ENCODE data around the gene TIGD1.

The TIGD1 gene

DNA sequence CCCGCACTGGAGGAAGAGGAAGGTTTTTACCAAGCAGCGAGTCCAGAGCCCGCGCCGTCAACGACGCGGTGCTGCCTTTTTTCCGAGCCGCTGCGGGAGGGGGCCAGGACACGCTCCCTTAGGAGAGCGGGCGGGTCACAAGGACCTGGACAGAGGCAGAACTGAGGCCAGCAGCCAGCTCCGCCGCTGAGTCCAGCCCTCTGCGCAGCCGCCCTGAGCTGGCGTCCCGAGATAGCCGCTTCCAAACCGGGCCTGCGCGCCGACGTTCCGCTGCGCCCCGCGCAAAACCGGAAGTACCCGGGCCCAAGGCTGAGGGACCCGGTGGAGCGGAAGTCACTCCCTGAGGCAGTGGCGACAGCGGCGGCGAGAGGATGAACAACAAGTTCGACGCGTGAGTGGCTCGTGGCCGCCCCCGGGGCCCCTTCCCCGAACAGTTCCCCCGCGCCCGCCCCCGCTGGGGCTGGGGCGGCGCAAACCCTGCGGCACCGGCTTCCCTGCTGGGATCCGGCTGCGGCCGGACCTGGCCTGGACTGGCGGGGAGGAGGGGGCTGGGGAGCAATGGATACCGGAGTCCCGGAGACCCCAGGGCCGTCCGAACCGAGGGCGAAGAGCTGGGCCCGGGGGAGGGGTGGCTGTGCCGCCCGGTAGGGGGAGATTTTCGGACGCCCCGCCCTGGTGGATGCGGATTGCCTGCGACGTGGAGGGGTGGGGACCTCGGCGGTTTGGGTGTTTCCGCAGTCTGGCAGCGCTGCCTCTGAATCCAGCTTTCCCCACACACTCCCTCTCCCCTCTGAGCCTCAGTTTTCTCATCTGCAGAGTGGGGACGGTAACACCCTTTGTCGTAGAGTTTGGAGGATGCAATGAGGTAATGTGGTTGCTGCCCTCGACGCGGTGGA lies at the start of gene TIGD1, which contains the start of gene EIF4E2:
TSS of gene TIGD1 (minus strand) at position 204 of the 896 bp plus-strand sequence. CDS start 675 bp downstream, outside the sequence.
TSS of gene EIF4E2 (plus strand) at position 336 of the 896 bp plus-strand sequence. CDS start at position 372, 36 bp downstream.
- Histone ChIP-seq H3K27me3 (ENCODE audit: control insufficient read depth in 1 of 2, insufficient read depth in 2 of 2, low read length in 2 of 2) (no peaks in the 10 kb centered on the region), H3K4me1 (ENCODE audit: control insufficient read depth in 1 of 2, insufficient read depth in 2 of 2, low read length in 2 of 2) (peaks cover 17 to 18% of the 10 kb centered on the region in 2 donors)

DNA sequence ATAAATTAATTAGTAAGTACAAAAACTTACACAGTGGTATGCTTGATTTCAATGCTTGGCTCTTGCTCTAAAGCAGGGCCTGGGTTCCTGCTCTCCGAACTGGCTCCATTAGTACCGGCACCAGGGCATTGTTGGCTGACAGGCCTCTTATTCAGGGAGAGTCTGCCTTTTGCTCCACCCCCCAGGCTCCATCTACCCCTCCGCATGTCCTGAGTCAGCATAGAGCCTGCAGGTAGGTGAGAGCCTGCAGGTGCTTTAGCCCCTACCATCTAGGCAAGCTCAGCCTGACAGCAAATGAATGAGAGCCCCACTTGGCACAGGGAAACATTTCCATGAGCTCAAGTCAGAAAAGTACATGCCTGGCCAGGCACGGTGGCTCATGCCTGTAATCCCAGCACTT lies 47.9 kb upstream of the TIGD1 start:
- Histone ChIP-seq H3K27me3 (ENCODE audit: control insufficient read depth in 1 of 2, insufficient read depth in 2 of 2, low read length in 2 of 2) (no peaks in the 10 kb centered on the region), H3K27ac (ENCODE audit: low read depth, low read length) (no peak overlapping the region), H3K9me3 (ENCODE audit: control insufficient read depth in 1 of 2, low read length in 2 of 2) (no peaks in the 10 kb centered on the region), H3K4me1 (ENCODE audit: control insufficient read depth in 1 of 2, insufficient read depth in 2 of 2, low read length in 2 of 2) (peaks cover 12 to 13% of the 10 kb centered on the region in 2 donors), H3K9ac (ENCODE audit: low read depth in 1 of 2, low read length in 2 of 2) (no peak overlapping the region), H3K4me3 (ENCODE audit: low read depth in 1 of 2, low read length in 2 of 2) (no peak overlapping the region), H3K36me3 (ENCODE audit: control insufficient read depth in 1 of 2, insufficient read depth in 2 of 2, low read length in 2 of 2) (no peaks in the 10 kb centered on the region)

More for the DNA sequence above, at the start of gene TIGD1, which contains the start of gene EIF4E2:
- H3K9ac ChIP-seq (ENCODE audit: low read depth in 1 of 2, low read length in 2 of 2) = peak within 1 kb of the TSS; percentile 90 to 94
- H3K9me3 ChIP-seq (ENCODE audit: control insufficient read depth in 1 of 2, low read length in 2 of 2) = no peaks in the 10 kb centered on the region
- peaks cover 5 to 17% of the 10 kb centered on the region in 2 donors for H3K36me3 ChIP-seq (ENCODE audit: control insufficient read depth in 1 of 2, insufficient read depth in 2 of 2, low read length in 2 of 2)
- H3K27ac ChIP-seq (ENCODE audit: low read depth, low read length) = peak within 1 kb of the TSS; percentile 94
- peak within 1 kb of the TSS; percentile 96 to 99 for H3K4me3 ChIP-seq (ENCODE audit: low read depth in 1 of 2, low read length in 2 of 2)

DNA sequence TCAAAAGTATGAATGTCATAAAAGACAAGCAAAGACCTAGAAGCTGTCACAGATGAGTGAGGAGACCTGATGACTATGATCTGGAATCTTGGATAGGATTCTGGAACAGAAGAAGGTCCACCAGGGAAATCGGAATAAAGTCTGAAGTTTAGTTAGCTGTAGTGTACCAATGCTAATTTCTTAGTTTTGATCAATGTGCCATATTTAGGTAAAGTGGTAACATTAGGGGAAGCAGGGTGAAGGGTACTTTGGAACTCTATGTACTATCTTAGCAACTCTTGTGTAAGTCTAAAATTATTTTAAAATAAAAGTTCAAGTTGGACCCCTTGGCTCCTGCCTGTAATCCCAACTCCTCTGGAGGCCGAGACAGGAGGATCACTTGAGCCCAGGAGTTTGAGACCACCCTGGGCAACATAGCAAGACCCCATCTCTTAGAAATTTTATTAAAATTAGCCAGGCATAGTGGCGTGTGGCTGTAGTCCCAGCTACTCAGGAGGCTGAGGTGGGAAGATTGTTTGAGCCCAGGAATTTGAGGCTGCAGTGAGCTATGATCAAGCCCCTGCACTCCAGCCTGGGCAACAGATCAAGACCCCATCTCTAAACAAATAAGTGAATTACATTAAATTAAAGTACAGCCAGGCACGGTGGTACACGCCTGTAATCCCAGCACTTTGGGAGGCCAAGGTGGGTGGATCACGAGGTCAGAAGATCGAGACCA lies 47.2 kb upstream of the TIGD1 start:
- no peak overlapping the region for H3K9ac ChIP-seq (ENCODE audit: low read depth in 1 of 2, low read length in 2 of 2)
- H3K4me3 ChIP-seq (ENCODE audit: low read depth in 1 of 2, low read length in 2 of 2) = no peak overlapping the region
- no peaks in the 10 kb centered on the region for H3K9me3 ChIP-seq (ENCODE audit: control insufficient read depth in 1 of 2, low read length in 2 of 2)
- no peak overlapping the region for H3K27ac ChIP-seq (ENCODE audit: low read depth, low read length)
- peaks cover 18 to 19% of the 10 kb centered on the region in 2 donors for H3K4me1 ChIP-seq (ENCODE audit: control insufficient read depth in 1 of 2, insufficient read depth in 2 of 2, low read length in 2 of 2)
- H3K27me3 ChIP-seq (ENCODE audit: control insufficient read depth in 1 of 2, insufficient read depth in 2 of 2, low read length in 2 of 2) = no peaks in the 10 kb centered on the region
- no peaks in the 10 kb centered on the region for H3K36me3 ChIP-seq (ENCODE audit: control insufficient read depth in 1 of 2, insufficient read depth in 2 of 2, low read length in 2 of 2)

DNA sequence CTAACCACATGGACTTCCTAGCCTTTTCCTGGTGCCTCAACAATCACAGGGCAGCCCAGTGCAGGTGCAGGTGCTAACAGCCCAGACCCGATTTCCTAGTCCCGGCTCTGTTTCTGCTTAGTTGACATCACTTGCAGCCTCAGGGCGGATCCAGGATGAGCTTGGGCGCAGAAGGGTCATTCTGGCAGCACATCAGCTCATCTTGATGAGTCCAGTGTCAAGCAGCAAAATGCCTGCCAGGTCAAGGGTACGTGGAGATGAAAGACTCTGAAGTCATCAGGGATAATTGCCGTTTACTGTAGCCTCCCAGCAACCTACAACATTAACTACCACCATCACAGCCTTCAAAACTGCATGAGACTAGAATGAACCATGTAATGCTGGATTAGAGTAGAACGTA lies 43.6 kb upstream of the TIGD1 start:
- H3K27ac ChIP-seq (ENCODE audit: low read depth, low read length) = no peak overlapping the region
- H3K9me3 ChIP-seq (ENCODE audit: control insufficient read depth in 1 of 2, low read length in 2 of 2) = no peaks in the 10 kb centered on the region
- no peak overlapping the region for H3K9ac ChIP-seq (ENCODE audit: low read depth in 1 of 2, low read length in 2 of 2)
- H3K36me3 ChIP-seq (ENCODE audit: control insufficient read depth in 1 of 2, insufficient read depth in 2 of 2, low read length in 2 of 2) = no peaks in the 10 kb centered on the region
- no peak overlapping the region for H3K4me3 ChIP-seq (ENCODE audit: low read depth in 1 of 2, low read length in 2 of 2)
- H3K27me3 ChIP-seq (ENCODE audit: control insufficient read depth in 1 of 2, insufficient read depth in 2 of 2, low read length in 2 of 2) = no peaks in the 10 kb centered on the region
- H3K4me1 ChIP-seq (ENCODE audit: control insufficient read depth in 1 of 2, insufficient read depth in 2 of 2, low read length in 2 of 2) = peaks cover 20 to 23% of the 10 kb centered on the region in 2 donors

DNA sequence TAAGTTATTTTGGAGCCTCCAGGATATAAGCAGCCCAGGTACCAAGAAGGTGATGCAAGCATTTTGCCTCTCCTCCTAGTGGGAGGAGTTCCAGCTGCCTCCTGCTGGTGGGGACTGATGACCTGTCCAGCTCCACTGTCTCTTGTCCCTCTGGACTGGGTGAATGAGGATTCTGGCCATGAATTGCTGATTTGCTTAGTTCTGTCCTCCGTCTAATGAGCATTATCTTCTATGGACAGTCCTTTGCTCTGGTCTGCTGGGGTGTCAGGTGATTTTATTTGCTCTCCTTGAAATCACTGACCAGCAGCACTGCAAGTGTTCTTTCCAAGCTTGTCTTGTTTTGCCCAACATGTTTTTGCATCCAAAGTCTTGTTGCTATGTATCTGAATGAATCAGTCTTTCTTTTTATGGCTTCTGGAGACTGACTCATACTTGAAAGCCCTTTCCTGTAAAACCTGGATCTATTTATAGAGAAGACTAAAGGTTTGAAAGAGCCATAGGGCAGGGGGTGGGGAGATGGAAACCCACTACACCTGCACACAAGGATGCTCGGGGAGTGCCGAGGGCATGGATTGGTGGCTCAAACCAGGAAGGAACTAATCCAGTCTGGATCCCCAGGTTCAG lies 42.5 kb upstream of the TIGD1 start:
- no peaks in the 10 kb centered on the region for H3K27me3 ChIP-seq (ENCODE audit: control insufficient read depth in 1 of 2, insufficient read depth in 2 of 2, low read length in 2 of 2)
- H3K27ac ChIP-seq (ENCODE audit: low read depth, low read length) = peak overlapping the region; percentile 23
- no peaks in the 10 kb centered on the region for H3K36me3 ChIP-seq (ENCODE audit: control insufficient read depth in 1 of 2, insufficient read depth in 2 of 2, low read length in 2 of 2)
- H3K9me3 ChIP-seq (ENCODE audit: control insufficient read depth in 1 of 2, low read length in 2 of 2) = no peaks in the 10 kb centered on the region
- H3K4me3 ChIP-seq (ENCODE audit: low read depth in 1 of 2, low read length in 2 of 2) = no peak overlapping the region
- peaks cover 20 to 32% of the 10 kb centered on the region in 2 donors for H3K4me1 ChIP-seq (ENCODE audit: control insufficient read depth in 1 of 2, insufficient read depth in 2 of 2, low read length in 2 of 2)
- no peak overlapping the region for H3K9ac ChIP-seq (ENCODE audit: low read depth in 1 of 2, low read length in 2 of 2)

DNA sequence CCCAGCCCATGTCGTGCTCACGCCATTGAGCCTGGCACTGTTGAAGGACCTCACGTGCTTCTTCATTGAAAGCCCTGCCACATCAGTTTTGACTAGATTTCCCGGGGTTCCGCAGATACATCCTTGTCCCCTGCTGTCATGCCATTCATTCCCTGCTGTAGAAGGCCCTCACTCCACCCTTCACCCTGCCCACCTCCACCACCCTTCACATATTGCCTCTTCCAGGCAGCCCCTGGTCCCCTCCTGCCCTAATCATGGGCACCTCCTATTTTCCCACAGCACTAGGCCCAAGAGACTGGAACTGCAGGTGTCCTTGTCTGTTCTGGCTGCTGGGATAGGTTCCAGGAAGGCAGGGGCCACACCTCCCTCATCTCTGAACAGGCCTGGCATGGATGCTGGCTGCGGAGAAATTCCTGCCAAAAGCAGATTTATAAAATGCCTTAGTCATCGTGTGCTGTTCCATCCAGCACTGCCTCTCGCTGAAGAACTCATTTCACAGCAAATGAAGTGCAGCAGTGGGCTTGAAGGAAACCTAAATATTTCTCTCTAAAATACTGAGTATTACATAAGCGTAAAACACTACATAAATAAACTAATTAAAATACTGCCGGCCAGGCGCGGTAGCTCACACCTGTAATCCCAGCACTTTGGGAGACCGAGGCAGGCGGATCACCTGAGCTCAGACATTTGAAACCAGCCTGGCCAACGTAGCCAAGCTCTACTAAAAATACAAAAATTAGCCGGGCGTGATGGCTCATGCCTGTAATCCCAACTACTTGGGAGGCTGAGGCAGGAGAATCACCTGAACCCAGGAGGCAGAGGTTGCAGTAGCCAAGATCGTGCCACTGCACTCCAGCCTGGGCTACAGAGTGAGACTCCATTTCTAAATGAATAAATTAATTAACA lies 38.6 kb upstream of the TIGD1 start:
- Histone ChIP-seq H3K4me1 (ENCODE audit: control insufficient read depth in 1 of 2, insufficient read depth in 2 of 2, low read length in 2 of 2) (peaks cover 13 to 25% of the 10 kb centered on the region in 2 donors), H3K4me3 (ENCODE audit: low read depth in 1 of 2, low read length in 2 of 2) (no peak overlapping the region), H3K27ac (ENCODE audit: low read depth, low read length) (no peak overlapping the region), H3K9me3 (ENCODE audit: control insufficient read depth in 1 of 2, low read length in 2 of 2) (no peaks in the 10 kb centered on the region), H3K36me3 (ENCODE audit: control insufficient read depth in 1 of 2, insufficient read depth in 2 of 2, low read length in 2 of 2) (peaks cover 0 to 2% of the 10 kb centered on the region in 2 donors), H3K9ac (ENCODE audit: low read depth in 1 of 2, low read length in 2 of 2) (no peak overlapping the region), H3K27me3 (ENCODE audit: control insufficient read depth in 1 of 2, insufficient read depth in 2 of 2, low read length in 2 of 2) (no peaks in the 10 kb centered on the region)

DNA sequence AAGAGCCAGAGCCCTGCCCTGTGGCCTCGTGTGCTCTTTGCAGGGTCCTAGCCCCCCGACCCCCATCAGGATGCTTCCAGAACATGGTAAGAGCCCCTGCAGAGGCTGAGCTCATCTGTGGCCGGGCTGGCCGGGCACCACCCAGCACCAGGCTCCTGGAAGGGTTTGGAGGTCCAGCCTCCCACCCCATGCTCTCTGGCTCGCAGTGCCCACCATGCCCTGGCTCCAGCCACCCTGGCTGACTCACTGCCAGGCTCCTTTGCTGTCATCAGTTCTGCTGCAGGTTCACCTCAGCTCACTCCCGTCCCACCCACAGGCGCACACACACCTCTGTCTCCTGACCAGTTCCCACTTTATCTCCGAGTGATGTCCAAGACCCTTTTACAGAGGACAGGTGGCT lies 37.7 kb upstream of the TIGD1 start:
- no peak overlapping the region for H3K9ac ChIP-seq (ENCODE audit: low read depth in 1 of 2, low read length in 2 of 2)
- H3K4me1 ChIP-seq (ENCODE audit: control insufficient read depth in 1 of 2, insufficient read depth in 2 of 2, low read length in 2 of 2) = peaks cover 6 to 16% of the 10 kb centered on the region in 2 donors
- no peak overlapping the region for H3K27ac ChIP-seq (ENCODE audit: low read depth, low read length)
- H3K27me3 ChIP-seq (ENCODE audit: control insufficient read depth in 1 of 2, insufficient read depth in 2 of 2, low read length in 2 of 2) = no peaks in the 10 kb centered on the region
- H3K4me3 ChIP-seq (ENCODE audit: low read depth in 1 of 2, low read length in 2 of 2) = no peak overlapping the region
- H3K36me3 ChIP-seq (ENCODE audit: control insufficient read depth in 1 of 2, insufficient read depth in 2 of 2, low read length in 2 of 2) = peaks cover 0 to 8% of the 10 kb centered on the region in 2 donors
- no peaks in the 10 kb centered on the region for H3K9me3 ChIP-seq (ENCODE audit: control insufficient read depth in 1 of 2, low read length in 2 of 2)

DNA sequence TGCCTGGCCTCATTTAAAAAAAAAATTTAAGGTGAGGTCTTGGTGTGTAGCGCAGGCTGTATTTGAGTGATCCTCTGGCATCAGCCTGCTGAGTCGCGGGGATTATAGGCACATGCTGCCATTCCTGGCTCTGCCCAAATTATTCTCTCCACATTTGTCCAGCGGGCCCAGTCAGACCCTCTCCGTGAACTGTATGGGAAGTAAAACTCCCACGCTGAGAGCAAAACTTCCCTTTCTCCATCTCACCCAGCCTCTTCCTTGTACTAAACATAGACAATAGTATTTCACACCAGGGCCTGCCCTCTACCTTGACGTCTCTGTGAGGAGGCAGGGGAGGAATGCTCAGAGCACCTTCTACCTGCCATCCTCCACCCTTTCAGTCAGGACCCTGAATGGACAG lies 37.2 kb upstream of the TIGD1 start:
- Histone ChIP-seq H3K9me3 (ENCODE audit: control insufficient read depth in 1 of 2, low read length in 2 of 2) (no peaks in the 10 kb centered on the region), H3K27ac (ENCODE audit: low read depth, low read length) (no peak overlapping the region), H3K4me1 (ENCODE audit: control insufficient read depth in 1 of 2, insufficient read depth in 2 of 2, low read length in 2 of 2) (peaks cover 2 to 12% of the 10 kb centered on the region in 2 donors), H3K4me3 (ENCODE audit: low read depth in 1 of 2, low read length in 2 of 2) (no peak overlapping the region), H3K9ac (ENCODE audit: low read depth in 1 of 2, low read length in 2 of 2) (no peak overlapping the region), H3K36me3 (ENCODE audit: control insufficient read depth in 1 of 2, insufficient read depth in 2 of 2, low read length in 2 of 2) (peaks cover 0 to 11% of the 10 kb centered on the region in 2 donors), H3K27me3 (ENCODE audit: control insufficient read depth in 1 of 2, insufficient read depth in 2 of 2, low read length in 2 of 2) (no peaks in the 10 kb centered on the region)

DNA sequence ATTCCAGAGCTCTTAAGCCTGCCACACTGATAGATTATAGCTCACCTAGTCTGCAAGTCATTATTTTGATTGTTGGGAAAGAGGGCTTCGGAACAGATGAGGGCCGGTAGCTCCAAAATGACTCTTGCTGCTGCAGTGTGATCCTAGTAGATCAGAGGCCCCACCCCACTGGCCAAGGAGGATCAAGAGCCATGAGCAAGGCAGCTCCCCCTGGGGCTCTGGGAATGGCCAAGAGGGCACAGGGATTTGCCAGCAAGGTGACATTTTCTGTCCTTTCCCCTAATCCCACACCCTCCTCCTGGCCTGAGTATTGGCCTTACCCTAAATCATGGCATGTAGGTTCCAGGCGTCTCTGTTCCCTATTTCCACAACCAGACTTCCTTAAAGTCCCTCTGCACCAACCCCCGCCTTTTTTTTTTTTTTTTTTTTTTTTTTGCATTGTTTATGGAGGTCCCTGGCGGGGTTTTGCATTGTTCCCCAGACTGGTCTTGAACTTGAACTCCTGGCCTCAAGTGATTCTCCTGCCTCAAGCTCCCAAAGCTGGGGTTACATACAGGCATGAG lies 36.7 kb upstream of the TIGD1 start:
- H3K9me3 ChIP-seq (ENCODE audit: control insufficient read depth in 1 of 2, low read length in 2 of 2) = no peaks in the 10 kb centered on the region
- H3K4me3 ChIP-seq (ENCODE audit: low read depth in 1 of 2, low read length in 2 of 2) = no peak overlapping the region
- peaks cover 0 to 11% of the 10 kb centered on the region in 2 donors for H3K36me3 ChIP-seq (ENCODE audit: control insufficient read depth in 1 of 2, insufficient read depth in 2 of 2, low read length in 2 of 2)
- H3K9ac ChIP-seq (ENCODE audit: low read depth in 1 of 2, low read length in 2 of 2) = no peak overlapping the region
- H3K27ac ChIP-seq (ENCODE audit: low read depth, low read length) = no peak overlapping the region
- H3K27me3 ChIP-seq (ENCODE audit: control insufficient read depth in 1 of 2, insufficient read depth in 2 of 2, low read length in 2 of 2) = no peaks in the 10 kb centered on the region
- H3K4me1 ChIP-seq (ENCODE audit: control insufficient read depth in 1 of 2, insufficient read depth in 2 of 2, low read length in 2 of 2) = peaks cover 0 to 10% of the 10 kb centered on the region in 2 donors
